A673 (cell line): Measurements from ENCODE around the gene PRR33.

Experiments
- CTCF ChIP-seq: fragments of 300-800, 200-600 bp; sonication (generic); conservative IDR thresholded peaks from 2 replicates; pipeline ENCODE4 v1.5.1; 2017; ENCODE audit warnings: low read depth, mild to moderate bottlenecking, antibody characterized with exemption, low read length, moderate library complexity, mixed read lengths
- EZH2 ChIP-seq: fragments of 200-600 bp; sonication (generic); IDR thresholded peaks from 2 replicates; pipeline ENCODE4 v1.6.1; 2017; ENCODE audit warnings: borderline replicate concordance, low read depth, mild to moderate bottlenecking, mixed read lengths, antibody characterized with exemption, low read length; ENCODE audit not compliant: poor library complexity, severe bottlenecking

DNA sequence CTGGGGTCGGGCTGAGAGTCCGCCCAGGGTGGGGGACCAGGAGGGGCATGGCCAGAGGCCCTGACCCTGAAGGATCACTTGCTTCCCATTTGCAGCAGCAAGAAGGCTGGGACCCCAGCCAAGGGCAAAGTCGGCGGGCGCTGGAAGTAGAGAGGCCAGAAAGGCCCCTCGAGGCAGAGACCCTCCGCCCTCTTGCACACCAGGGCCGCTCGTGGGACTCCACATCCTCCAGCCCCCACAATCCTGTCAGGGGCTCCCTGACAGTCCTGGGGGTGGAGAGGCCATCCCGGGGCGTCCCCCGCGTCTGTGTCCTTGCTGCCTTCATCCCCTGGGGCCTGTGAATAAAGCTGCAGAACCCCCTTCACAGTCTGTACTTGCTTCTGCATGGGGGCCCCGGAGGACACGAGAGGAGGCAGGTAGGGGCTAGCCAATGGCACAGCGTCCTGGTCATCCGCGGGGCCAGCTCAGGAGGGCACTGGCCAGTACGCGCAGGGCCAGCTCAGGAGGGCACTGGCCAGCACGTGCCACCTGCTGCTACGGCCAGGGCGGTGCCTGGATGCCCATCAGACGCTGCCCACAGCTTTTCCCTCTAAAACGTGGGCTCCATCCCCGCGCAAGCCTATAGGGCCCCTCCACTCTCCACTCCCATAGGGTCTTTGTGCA, 46.8 kb upstream of the PRR33 start:
- no peak for TF ChIP-seq CTCF
- TF ChIP-seq EZH2, result no peak
